ENCODE data around the gene TSC22D2. TPM values are rescaled to one million over a fixed set of nuclear protein-coding genes. Genes with fewer than 3 reads are reported as not detected.
A peak's percentile ranks its signal among the peaks of the same experiment; 100 is the strongest.

The TSC22D2 gene
- total RNA-seq (2021; ENCODE audit: unreplicated experiment) (43.1 TPM), Bru-seq, nascent RNA (percentile 99 among the genes with signal in this experiment), BruChase-seq, experiment 1, labeled RNA remaining after a 2-hour chase (percentile 97 among the genes with signal in this experiment), BruChase-seq, experiment 2, labeled RNA remaining after a 6-hour chase (percentile 87 among the genes with signal in this experiment)
- 16.4 TPM for polyA plus RNA-seq (2012; ENCODE audit: insufficient read length)
- long read RNA-seq, full-length matches to known transcripts, result 229 of 252 reads
- long read RNA-seq, partial matches to known transcripts, result 1 of 252 reads
- long read RNA-seq, other reads (novel, unspliced or antisense), result 22 of 252 reads

- intact Hi-C loops (cut with micrococcal nuclease; ENCODE audit: unreplicated experiment) (no loop called here), in situ Hi-C loops (cut with HindIII; ENCODE audit: low pct_unique_long_range_greater_than_20kb, low sequenced_read_pairs) (no loop called here)
- Histone ChIP-seq H3K27ac (ENCODE audit: low read length) (peak within 1 kb of the TSS; percentile 100), H3K4me1 (ENCODE audit: control insufficient read depth, insufficient read depth, low read length) (peaks cover 9% of the 10 kb centered on the region), H3K4me3 (ENCODE audit: low read depth in 2 of 2, low read length in 2 of 2) (peak within 1 kb of the TSS; percentile 87 to 93), H3K36me3 (ENCODE audit: control insufficient read depth, insufficient read depth, low read length) (peaks cover 23% of the 10 kb centered on the region), H3K9me3 (ENCODE audit: control insufficient read depth, insufficient read depth, low read depth, low read length) (no peaks in the 10 kb centered on the region), H3K27me3 (ENCODE audit: control insufficient read depth, insufficient read depth, low read length) (no peaks in the 10 kb centered on the region)
- ATAC-seq (peak; percentile 86), DNase-seq (ENCODE audit: low read depth, low spot score) (no peak)
- ChIA-PET POLR2A (interaction anchor here (0.5 to 1.5 kb wide), 16 partner anchors 9 to 445 kb away, joined by 3 to 8 read pairs (median 3); no protein-coding TSS in a partner anchor), CTCF (interaction anchor here (0.6 to 1.7 kb wide), 5 partner anchors 37 to 1790 kb away, joined by 3 to 9 read pairs (median 4); no protein-coding TSS in a partner anchor)
- TF ChIP-seq CTCF (IDR thresholded peaks at IDR 0.05), result peak; percentile 47
- TF ChIP-seq TCF7L2 (IDR thresholded peaks at IDR 0.05; ENCODE audit: low read depth, low read length), result no peak
- TF ChIP-seq, protein P1, sequence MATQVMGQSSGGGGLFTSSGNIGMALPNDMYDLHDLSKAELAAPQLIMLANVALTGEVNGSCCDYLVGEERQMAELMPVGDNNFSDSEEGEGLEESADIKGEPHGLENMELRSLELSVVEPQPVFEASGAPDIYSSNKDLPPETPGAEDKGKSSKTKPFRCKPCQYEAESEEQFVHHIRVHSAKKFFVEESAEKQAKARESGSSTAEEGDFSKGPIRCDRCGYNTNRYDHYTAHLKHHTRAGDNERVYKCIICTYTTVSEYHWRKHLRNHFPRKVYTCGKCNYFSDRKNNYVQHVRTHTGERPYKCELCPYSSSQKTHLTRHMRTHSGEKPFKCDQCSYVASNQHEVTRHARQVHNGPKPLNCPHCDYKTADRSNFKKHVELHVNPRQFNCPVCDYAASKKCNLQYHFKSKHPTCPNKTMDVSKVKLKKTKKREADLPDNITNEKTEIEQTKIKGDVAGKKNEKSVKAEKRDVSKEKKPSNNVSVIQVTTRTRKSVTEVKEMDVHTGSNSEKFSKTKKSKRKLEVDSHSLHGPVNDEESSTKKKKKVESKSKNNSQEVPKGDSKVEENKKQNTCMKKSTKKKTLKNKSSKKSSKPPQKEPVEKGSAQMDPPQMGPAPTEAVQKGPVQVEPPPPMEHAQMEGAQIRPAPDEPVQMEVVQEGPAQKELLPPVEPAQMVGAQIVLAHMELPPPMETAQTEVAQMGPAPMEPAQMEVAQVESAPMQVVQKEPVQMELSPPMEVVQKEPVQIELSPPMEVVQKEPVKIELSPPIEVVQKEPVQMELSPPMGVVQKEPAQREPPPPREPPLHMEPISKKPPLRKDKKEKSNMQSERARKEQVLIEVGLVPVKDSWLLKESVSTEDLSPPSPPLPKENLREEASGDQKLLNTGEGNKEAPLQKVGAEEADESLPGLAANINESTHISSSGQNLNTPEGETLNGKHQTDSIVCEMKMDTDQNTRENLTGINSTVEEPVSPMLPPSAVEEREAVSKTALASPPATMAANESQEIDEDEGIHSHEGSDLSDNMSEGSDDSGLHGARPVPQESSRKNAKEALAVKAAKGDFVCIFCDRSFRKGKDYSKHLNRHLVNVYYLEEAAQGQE (IDR thresholded peaks at IDR 0.05; ENCODE audit: insufficient read depth in 1 of 2, low read depth in 2 of 2, low read length in 1 of 2), result peak; percentile 13 to 32; a peak in 3 of 4 replicates
- peak; percentile 39 for TF ChIP-seq SIN3A (IDR thresholded peaks at IDR 0.05; ENCODE audit: borderline replicate concordance, insufficient read depth, low read depth, low read length)
- peak; percentile 69 for TF ChIP-seq POLR2AphosphoS5 (IDR thresholded peaks at IDR 0.05; ENCODE audit: low read depth, low read length)
- BruUV-seq (replicated peaks), result no TSS peak
These were observed at the start of gene TSC22D2 for GRCh38 chr3:150408221-150409124. Gene TSC22D2, plus strand, starts transcription at chr3:150408298. Its CDS starts 1,053 bp downstream, at chr3:150409351.

DNA sequence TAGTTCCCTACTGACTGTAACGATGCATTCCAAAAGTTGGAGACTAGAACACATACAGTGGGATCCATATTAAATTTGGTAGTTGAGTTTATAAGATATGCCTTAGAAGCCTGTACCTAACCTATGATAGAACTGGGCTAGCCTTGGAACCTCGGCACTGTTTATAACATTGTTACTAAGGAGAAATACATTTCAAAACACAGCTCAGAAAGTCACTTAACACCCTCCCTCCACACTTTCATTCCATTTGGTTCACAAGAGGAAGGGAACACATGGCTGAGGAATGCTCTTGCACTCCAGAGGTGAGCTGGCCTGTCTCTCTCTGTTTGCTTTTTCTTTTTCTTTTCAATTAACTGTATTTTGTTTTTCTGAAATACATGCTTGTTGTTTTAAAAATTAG lies 48.7 kb upstream of the TSC22D2 start:
- ATAC-seq, result peak; percentile 48
- no TSS peak for BruUV-seq (replicated peaks)
- in situ Hi-C loops (cut with HindIII; ENCODE audit: low pct_unique_long_range_greater_than_20kb, low sequenced_read_pairs), result no loop called here

More for the DNA sequence above, 48.7 kb upstream of the TSC22D2 start:
- ChIA-PET CTCF (no interaction called here), POLR2A (no interaction called here)
- TF ChIP-seq POLR2AphosphoS5 (IDR thresholded peaks at IDR 0.05; ENCODE audit: low read depth, low read length) (no peak), CTCF (IDR thresholded peaks at IDR 0.05) (no peak), TCF7L2 (IDR thresholded peaks at IDR 0.05; ENCODE audit: low read depth, low read length) (no peak), SIN3A (IDR thresholded peaks at IDR 0.05; ENCODE audit: borderline replicate concordance, insufficient read depth, low read depth, low read length) (no peak)
- TF ChIP-seq, protein P1 (IDR thresholded peaks at IDR 0.05; ENCODE audit: insufficient read depth in 1 of 2, low read depth in 2 of 2, low read length in 1 of 2), result no peak
- DNase-seq (ENCODE audit: low read depth, low spot score), result no peak
- Histone ChIP-seq H3K36me3 (ENCODE audit: control insufficient read depth, insufficient read depth, low read length) (no peaks in the 10 kb centered on the region), H3K9me3 (ENCODE audit: control insufficient read depth, insufficient read depth, low read depth, low read length) (no peaks in the 10 kb centered on the region), H3K4me3 (ENCODE audit: low read depth in 2 of 2, low read length in 2 of 2) (no peak overlapping the region), H3K27me3 (ENCODE audit: control insufficient read depth, insufficient read depth, low read length) (no peaks in the 10 kb centered on the region), H3K27ac (ENCODE audit: low read length) (peak overlapping the region; percentile 67), H3K4me1 (ENCODE audit: control insufficient read depth, insufficient read depth, low read length) (peaks cover 13% of the 10 kb centered on the region)
- intact Hi-C loops (cut with micrococcal nuclease; ENCODE audit: unreplicated experiment), result no loop called here
